MM.1S (cell line): ENCODE data around the gene HIPK1.
"Not testable (repeated sequence)": the region's sequence is repeated elsewhere in the genome, so short reads cannot be mapped to it uniquely, and the experiment has no call there.

Source experiments
- DNase-seq: peaks from one replicate; pipeline ENCODE4 v3.0.0-alpha.2; 2015
- H2AFZ ChIP-seq: fragments of 300-600 bp; sonication (generic); 2 replicates; pipeline ENCODE4 v1.6.0; 2016; ENCODE audit warnings: antibody characterized with exemption, low read length
- H3F3A ChIP-seq: fragments of 300-600 bp; sonication (generic); 2 replicates; pipeline ENCODE4 v1.6.1; 2016; ENCODE audit warnings: mild to moderate bottlenecking, antibody characterized with exemption, low read length, moderate library complexity, mixed read lengths; ENCODE audit not compliant: insufficient read depth
- H3K27ac ChIP-seq: fragments of 300-600 bp; sonication (generic); 2 replicates; pipeline ENCODE4 v1.5.1; 2016; ENCODE audit warnings: mild to moderate bottlenecking, low read length
- H3K27me3 ChIP-seq: fragments of 300-600 bp; sonication (generic); replicated peaks from 2 replicates; pipeline ENCODE4 v1.6.0; 2016; ENCODE audit warnings: low read length; ENCODE audit not compliant: insufficient read depth
- H3K36me3 ChIP-seq: fragments of 300-600 bp; sonication (generic); replicated peaks from 2 replicates; pipeline ENCODE4 v1.6.1; 2016; ENCODE audit warnings: mild to moderate bottlenecking, low read length, mixed read lengths; ENCODE audit not compliant: insufficient read depth
- H3K4me1 ChIP-seq: fragments of 300-600 bp; sonication (generic); 2 replicates; pipeline ENCODE4 v1.6.1; 2016; ENCODE audit warnings: low read length, mixed read lengths
- H3K4me2 ChIP-seq: fragments of 300-600 bp; sonication (generic); 2 replicates; pipeline ENCODE4 v1.6.0; 2016; ENCODE audit warnings: low read depth, low read length
- H3K4me3 ChIP-seq: fragments of 300-600 bp; sonication (generic); 2 replicates; pipeline ENCODE4 v1.5.1; 2016; ENCODE audit warnings: low read length, mixed read lengths
- H3K79me2 ChIP-seq: fragments of 300-600 bp; sonication (generic); 2 replicates; pipeline ENCODE4 v1.6.1; 2016; ENCODE audit warnings: mixed run types, low read length, mixed read lengths
- H3K9ac ChIP-seq: fragments of 300-600 bp; sonication (generic); 2 replicates; pipeline ENCODE4 v1.6.1; 2016; ENCODE audit warnings: low read length, mixed read lengths
- H3K9me2 ChIP-seq: fragments of 300-600 bp; sonication (generic); replicated peaks from 2 replicates; pipeline ENCODE4 v1.6.1; 2016; ENCODE audit warnings: mild to moderate bottlenecking, low read length, mixed read lengths; ENCODE audit not compliant: insufficient read depth
- H3K9me3 ChIP-seq: fragments of 300-600 bp; sonication (generic); replicated peaks from 2 replicates; pipeline ENCODE4 v1.6.1; 2016; ENCODE audit warnings: mild to moderate bottlenecking, low read length, mixed read lengths; ENCODE audit not compliant: insufficient read depth
- H4K20me1 ChIP-seq: fragments of 300-600 bp; sonication (generic); 2 replicates; pipeline ENCODE4 v1.6.1; 2016; ENCODE audit warnings: mild to moderate bottlenecking, low read length, moderate library complexity, mixed read lengths; ENCODE audit not compliant: insufficient read depth
- EZH2 ChIP-seq: fragments of 300-600 bp; sonication (generic); optimal IDR thresholded peaks from 2 replicates; pipeline ENCODE3; 2017; ENCODE audit warnings: low read depth, mild to moderate bottlenecking, antibody characterized with exemption, low read length, mixed read lengths
- EZH2phosphoT487 ChIP-seq: fragments of 300-600 bp; sonication (generic); IDR thresholded peaks from 2 replicates; pipeline ENCODE4 v1.6.1; 2018; ENCODE audit warnings: antibody characterized with exemption, low read length
- TF ChIP-seq, protein P1 (sequence below): fragments of 300-600 bp; sonication (generic); IDR thresholded peaks from 2 replicates; pipeline ENCODE4 v1.5.1; 2016; ENCODE audit warnings: antibody characterized with exemption, low read length, mixed read lengths

The HIPK1 gene

DNA sequence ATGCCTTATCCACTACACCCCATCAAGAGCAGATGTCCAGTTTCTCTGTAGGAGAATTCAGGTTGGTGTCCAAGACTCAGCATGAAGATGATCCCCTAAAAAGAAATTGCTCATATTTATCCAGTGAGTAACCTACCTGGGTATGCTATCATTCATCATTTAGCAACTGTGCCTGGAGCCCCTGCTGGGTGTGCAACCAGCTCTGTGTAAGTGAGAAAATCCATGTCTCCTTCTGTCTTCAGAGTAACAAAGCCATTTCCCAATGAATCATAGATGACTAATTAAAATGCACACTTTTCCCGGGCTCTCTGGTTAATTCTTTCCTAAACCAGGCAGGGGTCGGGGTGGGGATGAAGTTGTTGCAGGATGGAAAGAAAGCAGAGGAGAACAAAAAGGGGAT lies 86.0 kb downstream of the HIPK1 start:
- TF ChIP-seq EZH2 = no peak
- no peak for TF ChIP-seq EZH2phosphoT487
- TF ChIP-seq, protein P1, sequence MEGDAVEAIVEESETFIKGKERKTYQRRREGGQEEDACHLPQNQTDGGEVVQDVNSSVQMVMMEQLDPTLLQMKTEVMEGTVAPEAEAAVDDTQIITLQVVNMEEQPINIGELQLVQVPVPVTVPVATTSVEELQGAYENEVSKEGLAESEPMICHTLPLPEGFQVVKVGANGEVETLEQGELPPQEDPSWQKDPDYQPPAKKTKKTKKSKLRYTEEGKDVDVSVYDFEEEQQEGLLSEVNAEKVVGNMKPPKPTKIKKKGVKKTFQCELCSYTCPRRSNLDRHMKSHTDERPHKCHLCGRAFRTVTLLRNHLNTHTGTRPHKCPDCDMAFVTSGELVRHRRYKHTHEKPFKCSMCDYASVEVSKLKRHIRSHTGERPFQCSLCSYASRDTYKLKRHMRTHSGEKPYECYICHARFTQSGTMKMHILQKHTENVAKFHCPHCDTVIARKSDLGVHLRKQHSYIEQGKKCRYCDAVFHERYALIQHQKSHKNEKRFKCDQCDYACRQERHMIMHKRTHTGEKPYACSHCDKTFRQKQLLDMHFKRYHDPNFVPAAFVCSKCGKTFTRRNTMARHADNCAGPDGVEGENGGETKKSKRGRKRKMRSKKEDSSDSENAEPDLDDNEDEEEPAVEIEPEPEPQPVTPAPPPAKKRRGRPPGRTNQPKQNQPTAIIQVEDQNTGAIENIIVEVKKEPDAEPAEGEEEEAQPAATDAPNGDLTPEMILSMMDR = no peak
- no peaks in the 10 kb centered on the region for H3K4me1 ChIP-seq
- H3K4me3 ChIP-seq = no peak overlapping the region
- no peaks in the 10 kb centered on the region for H3K9me2 ChIP-seq
- H3K27ac ChIP-seq = no peak overlapping the region
- H3K9ac ChIP-seq = no peak overlapping the region
- no peaks in the 10 kb centered on the region for H3K79me2 ChIP-seq
- no peaks in the 10 kb centered on the region for H3K36me3 ChIP-seq
- H3F3A ChIP-seq = no peaks in the 10 kb centered on the region
- no peak overlapping the region for H3K4me2 ChIP-seq
- H4K20me1 ChIP-seq = no peaks in the 10 kb centered on the region
- DNase-seq = no peak
- no peaks in the 10 kb centered on the region for H3K9me3 ChIP-seq
- no peak overlapping the region for H2AFZ ChIP-seq
- no peaks in the 10 kb centered on the region for H3K27me3 ChIP-seq

DNA sequence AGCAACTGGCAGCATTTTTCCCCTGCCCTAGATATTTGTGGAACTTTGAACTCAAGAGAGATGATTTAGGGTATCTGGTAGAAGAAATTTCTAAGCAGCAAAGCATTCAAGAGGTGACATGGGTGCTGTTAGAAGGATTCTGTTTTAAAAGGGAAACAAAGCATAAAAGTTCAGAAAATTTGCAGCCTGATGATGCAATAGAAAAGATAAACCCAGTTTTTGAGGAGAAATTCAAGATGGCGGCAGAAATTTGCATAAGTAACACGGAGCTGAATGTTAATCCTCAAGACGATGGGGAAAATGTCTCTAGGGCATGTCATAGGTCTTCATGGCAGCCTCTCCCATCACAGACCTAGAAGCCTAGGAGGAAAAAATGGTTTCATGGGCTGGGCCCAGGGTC lies 90.6 kb downstream of the HIPK1 start:
- H4K20me1 ChIP-seq, H3F3A ChIP-seq, H3K79me2 ChIP-seq, H3K4me3 ChIP-seq, H3K4me1 ChIP-seq, H2AFZ ChIP-seq, H3K9me2 ChIP-seq, H3K36me3 ChIP-seq, DNase-seq, H3K4me2 ChIP-seq, H3K27ac ChIP-seq, H3K9me3 ChIP-seq, H3K27me3 ChIP-seq, H3K9ac ChIP-seq: not testable (repeated sequence)

DNA sequence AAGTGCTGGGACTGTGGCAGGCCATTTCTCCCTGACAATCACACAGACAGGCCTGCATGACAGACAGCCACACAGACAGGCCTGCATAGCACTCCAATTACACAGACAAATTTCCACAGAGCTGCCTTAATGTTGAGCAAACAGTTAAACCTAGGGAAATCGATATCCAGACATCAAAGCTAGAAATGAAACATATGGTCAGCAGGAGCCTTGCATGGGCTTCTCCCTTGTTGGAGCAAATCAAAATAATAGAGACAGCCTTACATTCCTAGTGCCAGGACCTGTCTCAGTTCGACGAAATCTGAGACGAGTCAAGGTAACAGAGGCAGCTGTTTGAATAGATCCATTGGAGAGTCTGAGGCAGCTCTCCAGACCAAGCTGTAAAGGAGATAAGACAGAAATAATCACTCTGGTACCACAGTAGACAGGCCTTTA lies 92.6 kb downstream of the HIPK1 start:
- TF ChIP-seq, protein P1 = no peak
- no peak for TF ChIP-seq EZH2
- TF ChIP-seq EZH2phosphoT487 = no peak
- no peak overlapping the region for H2AFZ ChIP-seq

DNA sequence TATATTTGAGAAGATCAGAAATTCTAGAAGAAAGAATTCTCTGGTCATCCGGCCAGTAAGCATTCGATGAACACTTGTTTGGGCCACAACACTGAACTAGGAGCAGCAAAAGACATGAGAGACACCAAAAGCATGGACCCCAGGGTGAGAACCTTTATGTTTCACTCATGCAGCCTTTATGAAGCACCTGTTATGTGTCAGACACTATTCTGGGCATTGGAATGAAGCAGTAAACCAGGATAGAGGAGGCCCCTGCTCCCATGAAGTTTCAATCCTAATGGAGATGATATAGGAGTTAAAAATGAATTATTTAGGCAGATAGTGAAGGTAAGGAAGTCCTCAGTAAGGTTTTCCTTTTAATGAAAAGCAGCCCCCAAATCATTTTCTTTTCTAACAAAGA lies 93.8 kb downstream of the HIPK1 start:
- H4K20me1 ChIP-seq = no peaks in the 10 kb centered on the region
- no peak overlapping the region for H3K4me2 ChIP-seq
- no peaks in the 10 kb centered on the region for H3F3A ChIP-seq
- no peak overlapping the region for H2AFZ ChIP-seq
- no peaks in the 10 kb centered on the region for H3K27me3 ChIP-seq
- H3K9me2 ChIP-seq = no peaks in the 10 kb centered on the region
- H3K27ac ChIP-seq = no peak overlapping the region
- H3K36me3 ChIP-seq = no peaks in the 10 kb centered on the region
- DNase-seq = no peak
- no peaks in the 10 kb centered on the region for H3K4me1 ChIP-seq
- TF ChIP-seq, protein P1 = no peak
- TF ChIP-seq EZH2phosphoT487 = no peak
- TF ChIP-seq EZH2 = no peak
- H3K79me2 ChIP-seq = no peaks in the 10 kb centered on the region
- no peak overlapping the region for H3K4me3 ChIP-seq
- no peaks in the 10 kb centered on the region for H3K9me3 ChIP-seq
- H3K9ac ChIP-seq = no peak overlapping the region

More for the DNA sequence above, 92.6 kb downstream of the HIPK1 start:
- no peak overlapping the region for H3K27ac ChIP-seq
- H3K9me3 ChIP-seq = no peaks in the 10 kb centered on the region
- no peaks in the 10 kb centered on the region for H4K20me1 ChIP-seq
- H3K36me3 ChIP-seq = no peaks in the 10 kb centered on the region
- no peaks in the 10 kb centered on the region for H3F3A ChIP-seq
- no peak for DNase-seq
- no peaks in the 10 kb centered on the region for H3K9me2 ChIP-seq
- H3K4me1 ChIP-seq = no peaks in the 10 kb centered on the region
- no peak overlapping the region for H3K4me2 ChIP-seq
- no peaks in the 10 kb centered on the region for H3K79me2 ChIP-seq
- no peaks in the 10 kb centered on the region for H3K27me3 ChIP-seq
- H3K4me3 ChIP-seq = no peak overlapping the region
- H3K9ac ChIP-seq = no peak overlapping the region
